SK-N-SH (cell line): ENCODE measurements around the gene LRTM2.

ENCODE experiments used
- CHD2 ChIP-seq: fragments of 150-350 bp; IDR thresholded peaks from 2 replicates; pipeline ENCODE4 v1.6.1; 2018; ENCODE audit warnings: low read length; ENCODE audit not compliant: partially characterized antibody
- ELF1 ChIP-seq: IDR thresholded peaks from 2 replicates; pipeline ENCODE4 v1.4.0; 2012
- MEF2A ChIP-seq: IDR thresholded peaks from 2 replicates; pipeline ENCODE4 v1.4.0; 2012; ENCODE audit warnings: low read depth, borderline replicate concordance
- SMC3 ChIP-seq: IDR thresholded peaks from 2 replicates; pipeline ENCODE4 v1.6.1; 2012; ENCODE audit warnings: low read depth, low read length, improper control_type of control experiment

- TF ChIP-seq SMC3 (no peak), MEF2A (no peak), CHD2 (no peak), ELF1 (no peak)
Observed at GRCh38 chr12:1807087-1807860, 13.1 kb upstream of the LRTM2 start.
